H1 (cell line): ENCODE results near the gene LLGL2. TPM values are rescaled to one million over a fixed set of nuclear protein-coding genes. Genes with fewer than 3 reads are reported as not detected.

ENCODE experiments used
- CTCF ChIA-PET: fragments of 300-600 bp; sonication (Branson Sonifier 250); formaldehyde crosslinking; loops from one replicate; lab custom pipeline; 2021; ENCODE audit not compliant: partially characterized antibody; lab: Charles Lee
- POLR2A ChIA-PET: fragments of 300-600 bp; sonication (Branson Sonifier 250); formaldehyde crosslinking; loops from one replicate; lab custom pipeline; 2021; ENCODE audit warnings: inconsistent platforms; ENCODE audit not compliant: partially characterized antibody; lab: Charles Lee
- DNase-seq, 2 experiments: peaks; one replicate each; pipeline versions ENCODE4 v3.0.0 to v3.0.0-alpha.2; 2010 to 2022; ENCODE audit warnings: low spot score in 2 of 2, low read depth in 1 of 2, mixed read lengths in 1 of 2
- FAIRE-seq: peaks from 2 replicates; lab custom pipeline; 2011; peaks lifted over from hg19 to GRCh38; lab: Jason Lieb, UNC
- H2AFZ ChIP-seq: 2 replicates; pipeline ENCODE4 v1.8.1; 2012; ENCODE audit warnings: low read length, inconsistent platforms
- H2AK5ac ChIP-seq: 2 replicates; pipeline ENCODE4 v1.6.1; 2013; ENCODE audit warnings: low read depth, low read length
- H2BK120ac ChIP-seq: replicated peaks from 2 replicates; pipeline ENCODE3; 2013; ENCODE audit warnings: low read depth, low read length, inconsistent platforms
- H2BK12ac ChIP-seq: 2 replicates; pipeline ENCODE4 v1.6.1; 2013; ENCODE audit warnings: low read depth, low read length
- H2BK15ac ChIP-seq: 2 replicates; pipeline ENCODE4 v1.6.1; 2013; ENCODE audit warnings: low read length
- H2BK20ac ChIP-seq: 2 replicates; pipeline ENCODE4 v1.6.1; 2013; ENCODE audit warnings: low read length
- H2BK5ac ChIP-seq: 2 replicates; pipeline ENCODE4 v1.6.1; 2013; ENCODE audit warnings: low read depth, low read length
- H3K14ac ChIP-seq: 2 replicates; pipeline ENCODE4 v1.6.1; 2013; ENCODE audit warnings: inconsistent platforms; ENCODE audit not compliant: insufficient read length
- H3K18ac ChIP-seq: 2 replicates; pipeline ENCODE4 v1.6.1; 2013; ENCODE audit warnings: low read length; ENCODE audit errors: extremely low read depth
- H3K23ac ChIP-seq: 2 replicates; pipeline ENCODE4 v1.6.1; 2013; ENCODE audit warnings: inconsistent platforms; ENCODE audit not compliant: insufficient read length
- H3K23me2 ChIP-seq: 2 replicates; pipeline ENCODE4 v1.6.1; 2013; ENCODE audit warnings: low read depth, low read length
- H3K27ac ChIP-seq: 2 replicates; pipeline ENCODE4 v1.6.1; 2011; ENCODE audit warnings: low read depth, low read length, inconsistent platforms
- H3K27me3 ChIP-seq, 4 experiments: replicated peaks in 1 of 4; 1 replicate in 1 of 4; 2 replicates in 3 of 4; pipeline versions ENCODE4 v1.6.1 to v1.8.1; 2011 to 2013; ENCODE audit warnings: low read length in 3 of 4, mild to moderate bottlenecking in 3 of 4, inconsistent platforms in 2 of 4, mixed read lengths in 2 of 4, moderate library complexity in 1 of 4; ENCODE audit not compliant: control insufficient read depth in 3 of 4, insufficient read depth in 3 of 4; ENCODE audit errors: extremely low read depth in 1 of 4
- H3K36me3 ChIP-seq, 4 experiments: 2 replicates each; pipeline versions ENCODE4 v1.6.1 to v1.8.1; 2011 to 2013; ENCODE audit warnings: mild to moderate bottlenecking in 4 of 4, low read length in 3 of 4, moderate library complexity in 2 of 4, control low read depth in 1 of 4, inconsistent platforms in 1 of 4; ENCODE audit not compliant: insufficient read depth in 4 of 4, control insufficient read depth in 2 of 4
- H3K4ac ChIP-seq: replicated peaks from 2 replicates; pipeline ENCODE3; 2013; ENCODE audit warnings: low read length, low read depth, mixed read lengths, inconsistent platforms; ENCODE audit not compliant: insufficient read length
- H3K4me1 ChIP-seq, 4 experiments: replicated peaks in 1 of 4; 1 replicate in 1 of 4; 2 replicates in 3 of 4; pipeline versions ENCODE4 v1.6.1 to v1.8.1; 2011 to 2013; ENCODE audit warnings: low read length in 3 of 4, inconsistent platforms in 2 of 4, mixed read lengths in 1 of 4; ENCODE audit not compliant: insufficient read depth in 4 of 4, control insufficient read depth in 3 of 4
- H3K4me2 ChIP-seq, 2 experiments: 2 replicates each; pipeline versions ENCODE4 v1.6.1 to v1.8.1; 2011 to 2013; ENCODE audit warnings: low read depth in 2 of 2, low read length in 2 of 2, control low read depth in 1 of 2, inconsistent platforms in 1 of 2, mild to moderate bottlenecking in 1 of 2; ENCODE audit not compliant: insufficient read depth in 1 of 2
- H3K4me3 ChIP-seq, 4 experiments: fragments of 200-600, 300-600 bp in 1 of 4; sonication (generic), shearing (Covaris generic), sonication (Bioruptor Twin) in 1 of 4; 2 replicates each; pipeline versions ENCODE4 v1.5.1 to v1.8.1; 2011 to 2016; ENCODE audit warnings: low read length in 4 of 4, low read depth in 3 of 4, control low read depth in 2 of 4, inconsistent platforms in 2 of 4, mild to moderate bottlenecking in 2 of 4, mixed read lengths in 1 of 4, moderate library complexity in 1 of 4; ENCODE audit not compliant: insufficient read depth in 2 of 4; ENCODE audit errors: extremely low read depth in 1 of 4
- H3K56ac ChIP-seq: replicated peaks from 2 replicates; pipeline ENCODE3; 2013; ENCODE audit warnings: low read depth, mild to moderate bottlenecking, mixed read lengths, low read length, inconsistent platforms; ENCODE audit not compliant: insufficient read length
- H3K79me1 ChIP-seq: 2 replicates; pipeline ENCODE4 v1.6.1; 2013; ENCODE audit warnings: low read depth, low read length, control low read depth
- H3K79me2 ChIP-seq, 2 experiments: 2 replicates each; pipeline versions ENCODE4 v1.6.1 to v1.8.1; 2012 to 2013; ENCODE audit warnings: low read length in 2 of 2, mild to moderate bottlenecking in 2 of 2, inconsistent platforms in 1 of 2; ENCODE audit not compliant: insufficient read depth in 2 of 2, control insufficient read depth in 1 of 2
- H3K9ac ChIP-seq, 4 experiments: replicated peaks in 1 of 4; 1 replicate in 1 of 4; 2 replicates in 3 of 4; pipeline versions ENCODE4 v1.6.1 to v1.8.1; 2011 to 2013; ENCODE audit warnings: low read depth in 3 of 4, low read length in 3 of 4, control low read depth in 2 of 4, mild to moderate bottlenecking in 2 of 4, moderate library complexity in 2 of 4, inconsistent platforms in 1 of 4; ENCODE audit errors: extremely low read depth in 1 of 4
- H3K9me3 ChIP-seq, 2 experiments: 2 replicates each; pipeline versions ENCODE4 v1.6.1 to v1.8.1; 2012 to 2013; ENCODE audit warnings: mild to moderate bottlenecking in 2 of 2, moderate library complexity in 2 of 2, control low read depth in 1 of 2, inconsistent platforms in 1 of 2, low read depth in 1 of 2, low read length in 1 of 2, mixed read lengths in 1 of 2; ENCODE audit not compliant: insufficient read depth in 2 of 2
- H4K20me1 ChIP-seq, 2 experiments: replicated peaks in 1 of 2; 2 replicates each; pipeline versions ENCODE3 to v1.8.1; 2011 to 2013; ENCODE audit warnings: inconsistent platforms in 2 of 2, low read length in 2 of 2, mild to moderate bottlenecking in 1 of 2; ENCODE audit not compliant: insufficient read depth in 2 of 2, control insufficient read depth in 1 of 2
- H4K5ac ChIP-seq: 2 replicates; pipeline ENCODE4 v1.6.1; 2013; ENCODE audit warnings: low read length, low read depth, mixed read lengths, inconsistent platforms; ENCODE audit not compliant: insufficient read length
- H4K8ac ChIP-seq: 2 replicates; pipeline ENCODE4 v1.8.0; 2013; ENCODE audit warnings: mild to moderate bottlenecking, moderate library complexity, low read length, inconsistent platforms; ENCODE audit not compliant: insufficient read depth; ENCODE audit errors: extremely low read depth
- H4K91ac ChIP-seq: replicated peaks from 2 replicates; pipeline ENCODE3; 2013; ENCODE audit warnings: low read length, mixed read lengths, inconsistent platforms; ENCODE audit not compliant: insufficient read length
- BACH1 ChIP-seq: IDR thresholded peaks from 2 replicates; pipeline ENCODE4 v1.6.1; 2012; ENCODE audit warnings: low read length, improper control_type of control experiment
- GABPA ChIP-seq: IDR thresholded peaks from 2 replicates; pipeline ENCODE4 v1.6.1; 2011; ENCODE audit warnings: mild to moderate bottlenecking, low read length, moderate library complexity, borderline replicate concordance; ENCODE audit not compliant: insufficient read depth
- HDAC6 ChIP-seq: IDR thresholded peaks from one replicate; pipeline ENCODE4 v1.7.1; 2012; ENCODE audit warnings: low read depth, mild to moderate bottlenecking, inconsistent platforms, low read length, moderate library complexity
- SUZ12 ChIP-seq: fragments of 200-600 bp; sonication (generic); IDR thresholded peaks from 2 replicates; pipeline ENCODE4 v1.6.1; 2012; ENCODE audit warnings: mild to moderate bottlenecking, inconsistent platforms, low read length, moderate library complexity, mixed read lengths
- WGBS, 2 experiments: shearing (Covaris generic) in 1 of 2; methylation state at CpG; one replicate each; pipeline versions ENCODE4 v1.1.6 to v1.1.7; 2013 to 2015; ENCODE audit warnings: low lambda C conversion rate in 2 of 2, mixed read lengths in 2 of 2, inconsistent platforms in 1 of 2, low coverage in 1 of 2, missing lambda C conversion rate in 1 of 2; ENCODE audit not compliant: insufficient replicate concordance in 2 of 2, insufficient coverage in 1 of 2, insufficient read length in 1 of 2; ENCODE audit errors: extremely low coverage in 1 of 2, missing lambda C conversion rate in 1 of 2; 5-methylcytosine and 5-hydroxymethylcytosine counted together
- polyA plus RNA-seq, 7 experiments: library from polyadenylated mRNA; depleted of rRNA in 3 of 7; stranded (reverse) in 5 of 7; unstranded in 2 of 7; fragments of >200 nt in 5 of 7; fragments of 200-250 nt in 2 of 7; gene quantifications; 1 replicate in 5 of 7; 2 replicates in 1 of 7; 4 replicates in 1 of 7; pipeline versions ENCODE4 v1.2.1 to v1.2.3, GENCODE V29; 2011 to 2013; ENCODE audit warnings: missing spikeins in 2 of 7, mixed read lengths in 2 of 7
- total RNA-seq: library from RNA; stranded (reverse); fragmentation: NEBNext Ultra II Directional; extraction: Animal tissue kit (Norgen Biotek cat#: 25700); gene quantifications from 2 replicates; pipeline ENCODE4 v1.2.1, GENCODE V29; 2021

Gene LLGL2
- total and polyA plus RNA-seq, 2 of the 8 experiments (the other 6 are each of a cell fraction or from before 2014, with no cell fraction given) = 64.5 to 77.1 TPM

DNA sequence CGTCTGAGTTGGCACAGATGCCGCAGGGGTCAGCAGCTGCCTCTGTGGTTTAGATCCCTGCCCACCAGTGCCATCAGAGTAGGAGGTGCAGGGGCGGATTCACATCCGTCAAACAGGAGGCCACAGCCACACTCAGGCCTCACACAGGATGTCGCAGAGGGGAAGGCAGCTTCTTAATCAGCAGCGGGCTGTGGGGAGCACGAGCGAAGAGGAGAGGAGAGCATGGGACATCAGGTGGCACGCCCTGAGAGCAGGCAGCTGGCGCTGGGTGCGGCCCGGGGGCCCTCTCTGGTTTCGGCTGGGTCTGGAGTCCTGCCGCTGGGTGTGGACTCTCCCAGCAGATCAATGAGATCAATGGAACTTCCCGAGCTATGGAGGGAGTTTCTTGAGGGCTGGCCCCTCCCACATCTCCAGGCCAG is 9.6 kb downstream of the LLGL2 start:
- H3K36me3 ChIP-seq = no peaks in the 10 kb centered on the region
- no peak overlapping the region for H2BK120ac ChIP-seq
- H2AFZ ChIP-seq = no peak overlapping the region
- H2BK5ac ChIP-seq = no peak overlapping the region
- no peak overlapping the region for H3K14ac ChIP-seq
- H3K4me2 ChIP-seq = no peak overlapping the region
- H2BK15ac ChIP-seq = no peak overlapping the region
- no peak overlapping the region for H3K23ac ChIP-seq
- H3K4ac ChIP-seq = no peak overlapping the region
- DNase-seq (no peak), FAIRE-seq (no peak)
- no peak overlapping the region for H3K4me3 ChIP-seq
- H4K5ac ChIP-seq = no peak overlapping the region
- ChIA-PET POLR2A (interaction anchor here (1.6 kb wide), 2 partner anchors 18 kb away, joined by 4 to 6 read pairs; partner anchors contain the start of gene TSEN54), CTCF (interaction anchor here (0.6 to 2.5 kb wide), 6 partner anchors 10 to 67 kb away, joined by 3 to 16 read pairs (median 4); partner anchors contain the start of genes LLGL2 and TSEN54)
- H4K8ac ChIP-seq = no peak overlapping the region
- no peak overlapping the region for H2AK5ac ChIP-seq
- H3K27ac ChIP-seq = no peak overlapping the region
- no peak overlapping the region for H3K18ac ChIP-seq
- H2BK20ac ChIP-seq = no peak overlapping the region
- peaks cover 5 to 6% of the 10 kb centered on the region in 2 experiments for H4K20me1 ChIP-seq
- H3K9ac ChIP-seq = no peak overlapping the region
- no peak overlapping the region for H3K56ac ChIP-seq
- H3K79me1 ChIP-seq = peaks cover 2% of the 10 kb centered on the region
- TF ChIP-seq SUZ12 (no peak), HDAC6 (no peak), GABPA (no peak), BACH1 (no peak)
- H3K27me3 ChIP-seq = no peaks in the 10 kb centered on the region
- no peaks in the 10 kb centered on the region for H3K23me2 ChIP-seq
- no peak overlapping the region for H4K91ac ChIP-seq
- WGBS, 2 experiments = 92% methylated on average over 15 of the region's 15 CpGs; no CpG with 5 or more reads in 1 of the 2 experiments
- no peak overlapping the region for H2BK12ac ChIP-seq
- H3K79me2 ChIP-seq = no peaks in the 10 kb centered on the region
- H3K4me1 ChIP-seq = peaks cover 0 to 6% (median 4%) of the 10 kb centered on the region in 4 experiments; a peak in 5 of 7 replicates
- no peaks in the 10 kb centered on the region for H3K9me3 ChIP-seq
